Measurements from ENCODE around the gene DCTPP1.

DNA sequence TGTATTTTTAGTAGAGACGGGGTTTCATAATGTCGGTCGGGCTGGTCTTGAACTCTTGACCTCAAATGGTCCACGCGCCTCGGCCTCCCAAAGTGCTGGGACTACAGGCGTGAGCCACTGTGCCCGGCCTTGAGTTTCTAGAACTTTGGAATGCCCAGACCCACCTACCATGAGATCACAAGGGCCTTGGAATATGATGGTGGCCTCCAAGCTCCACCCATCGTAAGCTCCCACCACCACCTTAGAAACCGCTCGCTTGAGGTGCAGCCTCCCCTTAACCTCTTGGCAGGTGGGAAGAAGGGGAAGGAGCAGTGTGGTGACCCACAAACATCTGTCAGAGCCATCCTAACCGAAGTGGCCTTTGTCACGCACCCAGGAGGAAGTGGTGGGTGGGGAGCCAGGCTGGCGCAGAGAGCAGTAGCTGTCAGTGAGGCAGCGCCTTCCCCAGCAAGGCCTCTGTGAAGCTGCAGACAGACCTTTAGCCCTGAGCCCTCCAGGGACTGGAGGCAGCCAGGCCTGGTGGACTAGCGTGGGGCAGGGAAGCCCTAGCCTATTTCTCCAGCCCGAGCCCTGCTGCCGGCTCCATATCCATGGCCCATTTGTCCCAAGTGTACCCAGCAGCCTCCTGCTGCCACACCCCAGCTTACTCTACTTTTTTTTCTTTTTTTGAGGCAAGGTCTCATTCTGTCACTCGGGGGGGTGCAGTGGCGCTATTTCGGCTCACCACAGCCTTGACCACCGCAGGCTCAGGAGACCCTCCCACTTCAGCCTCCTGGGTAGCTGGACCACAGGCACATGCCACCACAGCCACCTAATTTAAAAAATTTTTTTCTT lies 28.9 kb upstream of the DCTPP1 start:
- TF ChIP-seq, protein P1, sequence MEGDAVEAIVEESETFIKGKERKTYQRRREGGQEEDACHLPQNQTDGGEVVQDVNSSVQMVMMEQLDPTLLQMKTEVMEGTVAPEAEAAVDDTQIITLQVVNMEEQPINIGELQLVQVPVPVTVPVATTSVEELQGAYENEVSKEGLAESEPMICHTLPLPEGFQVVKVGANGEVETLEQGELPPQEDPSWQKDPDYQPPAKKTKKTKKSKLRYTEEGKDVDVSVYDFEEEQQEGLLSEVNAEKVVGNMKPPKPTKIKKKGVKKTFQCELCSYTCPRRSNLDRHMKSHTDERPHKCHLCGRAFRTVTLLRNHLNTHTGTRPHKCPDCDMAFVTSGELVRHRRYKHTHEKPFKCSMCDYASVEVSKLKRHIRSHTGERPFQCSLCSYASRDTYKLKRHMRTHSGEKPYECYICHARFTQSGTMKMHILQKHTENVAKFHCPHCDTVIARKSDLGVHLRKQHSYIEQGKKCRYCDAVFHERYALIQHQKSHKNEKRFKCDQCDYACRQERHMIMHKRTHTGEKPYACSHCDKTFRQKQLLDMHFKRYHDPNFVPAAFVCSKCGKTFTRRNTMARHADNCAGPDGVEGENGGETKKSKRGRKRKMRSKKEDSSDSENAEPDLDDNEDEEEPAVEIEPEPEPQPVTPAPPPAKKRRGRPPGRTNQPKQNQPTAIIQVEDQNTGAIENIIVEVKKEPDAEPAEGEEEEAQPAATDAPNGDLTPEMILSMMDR (IDR thresholded peaks at IDR 0.05): no peak
- TF ChIP-seq ZFX (IDR thresholded peaks at IDR 0.05; ENCODE audit: borderline replicate concordance): no peak
